Eye (tissue), 1 donor: Measurements from ENCODE around the gene HOXD11.
A peak's percentile ranks its signal among the peaks of the same experiment; 100 is the strongest.

Source experiments
- DNase-seq: peaks from one replicate; pipeline ENCODE4 v3.0.0-alpha.2; 2015

The HOXD11 gene

DNA sequence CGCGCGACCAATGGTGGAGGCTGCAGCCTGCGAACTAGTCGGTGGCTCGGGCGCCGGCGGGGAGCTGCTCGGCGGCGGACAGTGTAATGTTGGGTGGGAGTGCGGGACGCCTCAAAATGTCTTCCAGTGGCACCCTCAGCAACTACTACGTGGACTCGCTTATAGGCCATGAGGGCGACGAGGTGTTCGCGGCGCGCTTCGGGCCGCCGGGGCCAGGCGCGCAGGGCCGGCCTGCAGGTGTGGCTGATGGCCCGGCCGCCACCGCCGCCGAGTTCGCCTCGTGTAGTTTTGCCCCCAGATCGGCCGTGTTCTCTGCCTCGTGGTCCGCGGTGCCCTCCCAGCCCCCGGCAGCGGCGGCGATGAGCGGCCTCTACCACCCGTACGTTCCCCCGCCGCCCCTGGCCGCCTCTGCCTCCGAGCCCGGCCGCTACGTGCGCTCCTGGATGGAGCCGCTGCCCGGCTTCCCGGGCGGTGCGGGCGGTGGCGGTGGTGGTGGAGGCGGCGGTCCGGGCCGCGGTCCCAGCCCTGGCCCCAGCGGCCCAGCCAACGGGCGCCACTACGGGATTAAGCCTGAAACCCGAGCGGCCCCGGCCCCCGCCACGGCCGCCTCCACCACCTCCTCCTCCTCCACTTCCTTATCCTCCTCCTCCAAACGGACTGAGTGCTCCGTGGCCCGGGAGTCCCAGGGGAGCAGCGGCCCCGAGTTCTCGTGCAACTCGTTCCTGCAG is 15.8 kb downstream of the HOXD11 start, which contains the start of gene HOXD9:
HOXD9 (plus strand) TSS at position 37 of the 728 bp plus-strand sequence; CDS start at position 87, 50 bp downstream.
- DNase-seq: no peak

DNA sequence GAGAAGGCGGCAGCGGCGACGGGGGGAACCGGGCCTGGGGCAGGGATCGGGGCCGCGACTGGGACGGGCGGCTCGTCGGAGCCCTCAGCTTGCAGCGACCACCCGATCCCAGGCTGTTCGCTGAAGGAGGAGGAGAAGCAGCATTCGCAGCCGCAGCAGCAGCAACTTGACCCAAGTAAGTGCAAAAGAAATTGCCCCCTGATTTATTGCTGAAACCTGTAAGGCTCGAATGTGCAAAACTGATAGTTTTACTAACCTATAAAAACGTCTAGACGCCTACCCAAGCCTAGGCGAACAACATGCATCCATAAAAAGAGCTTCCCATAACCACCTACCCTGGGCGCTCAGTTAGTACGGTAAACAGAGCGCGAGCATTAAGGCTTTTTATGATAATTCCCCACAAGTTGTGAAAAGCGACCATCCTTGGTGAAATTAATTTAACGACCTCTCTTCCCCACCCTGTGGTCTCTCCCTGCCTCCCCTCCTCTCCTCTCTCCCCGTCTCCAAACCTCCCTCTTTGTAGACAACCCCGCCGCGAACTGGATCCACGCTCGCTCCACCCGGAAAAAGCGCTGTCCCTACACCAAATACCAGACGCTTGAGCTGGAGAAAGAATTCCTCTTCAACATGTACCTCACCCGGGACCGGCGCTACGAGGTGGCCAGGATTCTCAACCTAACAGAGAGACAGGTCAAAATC is 16.5 kb downstream of the HOXD11 start:
- no peak for DNase-seq

- no peak for DNase-seq
Measured at GRCh38 chr2:176124110-176124946, 17.2 kb downstream of the HOXD11 start.

GRCh38 chr2:176124947-176125771 is 18.1 kb downstream of the HOXD11 start:
- no peak for DNase-seq

DNA sequence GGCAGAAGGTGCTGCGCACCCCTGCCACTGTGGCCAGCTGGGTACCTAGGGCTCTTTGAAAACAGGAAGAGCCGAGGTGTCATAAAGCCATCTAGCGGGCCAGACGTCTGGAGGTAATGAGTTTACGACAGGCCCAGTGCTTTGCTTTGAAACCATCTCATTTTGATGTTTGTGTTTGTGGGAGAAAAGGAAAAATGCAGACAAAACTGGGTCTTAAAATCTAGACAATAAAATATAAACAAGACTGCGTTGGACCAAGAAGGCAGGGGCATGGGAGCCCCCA is 18.6 kb downstream of the HOXD11 start:
- DNase-seq: no peak

GRCh38 chr2:176126929-176127773 is 20.1 kb downstream of the HOXD11 start:
- peak; percentile 93 for DNase-seq

DNA sequence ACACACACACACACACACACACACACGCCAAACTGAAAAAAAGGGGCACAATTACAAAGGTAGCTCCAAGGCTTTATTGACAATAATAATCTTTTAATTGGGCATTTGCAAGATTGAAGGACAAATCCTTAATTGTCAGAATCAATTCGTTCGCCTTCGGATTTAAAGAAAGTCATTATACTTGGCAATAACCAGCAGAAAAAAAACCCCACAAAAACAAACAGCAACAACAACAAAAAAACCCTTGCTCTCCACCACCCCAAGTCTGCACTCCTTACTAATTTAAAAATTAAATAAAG is 20.6 kb downstream of the HOXD11 start:
- DNase-seq: no peak

- DNase-seq: peak; percentile 75
Measured at GRCh38 chr2:176128172-176128981, 21.3 kb downstream of the HOXD11 start.

DNA sequence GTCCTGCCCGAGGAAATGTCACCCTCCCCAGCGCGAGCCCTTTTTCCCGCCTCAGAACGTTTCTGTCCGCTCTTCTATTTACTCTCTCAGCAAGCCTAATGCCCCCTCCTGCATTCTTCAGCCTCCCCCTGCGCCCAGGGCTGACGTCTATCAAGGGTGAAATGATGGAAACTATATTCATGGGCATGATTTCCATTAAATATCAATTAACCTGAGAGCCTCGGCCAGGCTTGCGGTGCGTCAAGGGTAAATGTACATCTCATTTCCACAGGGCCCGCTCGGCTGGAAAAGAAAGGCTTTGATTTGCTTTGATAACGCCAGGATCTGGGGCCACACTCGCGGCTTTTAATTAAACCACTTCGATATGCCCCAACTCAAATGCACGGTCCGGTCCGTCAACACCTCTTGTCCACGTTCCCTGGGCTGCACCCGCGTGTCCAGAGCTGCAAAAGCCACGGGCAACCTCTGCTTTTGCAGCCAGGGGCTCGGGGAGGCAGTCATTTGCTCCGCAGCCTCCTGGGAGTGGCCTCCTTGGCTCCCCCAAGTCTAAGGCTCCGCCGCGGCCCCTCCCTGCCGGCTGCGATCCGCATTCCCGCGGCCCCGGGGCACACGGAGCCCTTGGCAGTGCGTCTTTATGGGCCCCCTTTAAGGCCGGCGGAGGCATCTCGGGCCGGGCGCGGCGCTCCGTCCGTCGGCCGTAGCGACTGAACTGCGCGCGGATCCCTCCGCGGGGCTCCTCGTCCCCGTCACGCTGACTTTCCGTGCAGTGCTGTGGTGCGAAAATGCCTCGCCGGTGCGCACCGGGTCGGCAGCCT is 22.1 kb downstream of the HOXD11 start, which contains the start of gene HOXD8:
HOXD8 (plus strand) TSS at position 724 of the 815 bp plus-strand sequence. CDS start 662 bp downstream, outside the sequence.
- peak; percentile 84 for DNase-seq

DNA sequence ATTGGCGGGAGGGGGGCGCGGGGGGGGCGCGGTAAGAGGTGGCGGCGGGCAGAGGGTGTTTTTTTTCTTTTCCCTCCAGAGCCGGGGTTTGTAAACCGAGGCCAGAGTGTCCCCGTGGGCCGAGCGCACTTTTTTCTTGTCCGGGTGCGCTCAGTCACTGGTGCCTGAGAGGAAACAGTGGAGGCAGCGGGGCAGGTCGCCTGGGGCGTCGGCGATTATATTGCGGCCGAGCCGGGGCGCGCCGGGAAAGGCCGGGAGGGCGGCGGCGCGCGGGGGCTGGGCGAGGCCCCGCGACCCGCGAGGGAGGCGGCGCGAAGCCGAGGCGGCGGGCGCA is 22.7 kb downstream of the HOXD11 start:
- DNase-seq: no peak

- DNase-seq: peak; percentile 75
Measured at GRCh38 chr2:176130147-176130956, 23.3 kb downstream of the HOXD11 start.

DNA sequence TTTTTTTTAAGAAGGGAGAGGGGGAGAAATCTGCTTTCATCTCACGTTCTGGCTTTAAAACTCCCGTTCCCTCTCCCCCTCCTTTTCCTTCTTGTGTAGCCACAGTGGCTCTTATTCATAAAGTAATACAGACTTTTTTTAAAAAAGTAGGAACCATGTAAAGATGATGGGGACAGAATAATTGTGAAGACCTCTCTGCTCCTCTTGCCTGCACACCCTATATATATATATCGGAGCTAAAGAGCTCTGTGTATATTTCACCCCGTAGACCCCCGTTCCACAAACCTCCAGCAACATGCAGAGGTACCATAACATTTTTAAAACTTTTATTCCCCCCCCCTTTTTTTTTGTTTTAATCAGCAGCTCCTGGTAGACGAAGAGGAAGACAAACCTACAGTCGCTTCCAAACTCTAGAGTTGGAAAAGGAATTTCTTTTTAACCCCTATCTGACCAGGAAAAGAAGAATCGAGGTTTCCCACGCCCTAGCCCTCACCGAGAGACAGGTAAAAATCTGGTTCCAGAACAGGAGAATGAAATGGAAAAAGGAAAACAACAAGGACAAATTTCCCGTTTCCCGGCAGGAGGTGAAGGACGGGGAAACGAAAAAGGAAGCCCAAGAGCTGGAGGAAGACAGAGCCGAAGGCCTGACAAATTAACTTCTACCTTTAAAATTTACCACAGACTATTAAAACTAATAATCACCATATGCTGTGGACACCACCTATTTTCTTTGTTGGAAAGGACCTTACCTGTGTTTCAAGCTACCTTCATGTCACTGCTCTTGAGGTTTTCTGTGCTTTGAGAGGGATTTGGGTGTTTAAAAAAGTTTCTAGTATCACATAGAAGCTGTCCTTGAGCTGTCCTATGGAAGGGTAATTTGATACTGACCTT is 24.1 kb downstream of the HOXD11 start:
- DNase-seq: peak; percentile 71

- no peak for DNase-seq
Measured at GRCh38 chr2:176131848-176132158, 24.7 kb downstream of the HOXD11 start.

- DNase-seq: peak; percentile 75
Measured at GRCh38 chr2:176132205-176133171, 25.4 kb downstream of the HOXD11 start.

DNA sequence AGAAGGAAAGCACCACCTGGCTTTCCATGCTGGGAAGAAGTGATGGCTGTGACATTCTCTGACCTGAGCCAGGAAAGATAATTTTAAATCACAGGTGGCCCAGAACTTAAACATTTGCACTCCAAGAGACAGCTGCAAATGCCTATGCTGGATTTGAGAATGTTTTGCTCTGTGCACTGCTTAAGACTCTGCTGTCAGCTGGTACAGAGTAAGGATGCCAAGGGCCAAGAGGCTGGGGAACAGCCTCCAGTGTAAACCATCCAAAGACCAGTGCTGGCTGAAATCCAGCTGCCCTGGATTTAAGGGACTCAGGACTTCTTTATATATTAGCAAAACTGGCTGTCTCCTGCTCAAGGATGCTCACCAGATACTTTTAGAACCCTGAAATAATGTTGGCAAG is 26.3 kb downstream of the HOXD11 start:
- DNase-seq: no peak

DNA sequence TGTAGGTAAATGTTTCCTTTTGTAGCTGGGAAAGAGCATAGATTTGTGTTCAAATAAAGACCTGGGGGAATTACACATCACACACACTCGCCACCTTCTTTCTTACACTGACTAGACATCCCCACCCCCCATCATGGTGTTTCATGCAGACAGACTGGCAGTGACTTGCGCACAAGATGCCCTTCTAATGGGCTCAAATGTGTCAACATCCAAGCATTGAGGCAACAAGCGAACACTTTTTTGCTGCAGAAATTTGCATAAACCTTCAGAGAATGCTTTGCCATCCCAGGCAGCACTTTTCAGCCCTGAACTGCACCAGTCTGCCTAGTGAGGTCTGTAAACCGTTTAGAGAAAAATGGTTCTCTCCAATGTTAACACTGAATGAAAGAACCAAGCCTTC is 27.0 kb downstream of the HOXD11 start:
- no peak for DNase-seq

- DNase-seq: no peak
Measured at GRCh38 chr2:176135035-176135440, 28.0 kb downstream of the HOXD11 start.
